Measurements from ENCODE around the gene ANXA11. TPM values are rescaled to one million over a fixed set of nuclear protein-coding genes. Genes with fewer than 3 reads are reported as not detected.
"Not testable (repeated sequence)": the region's sequence is repeated elsewhere in the genome, so short reads cannot be mapped to it uniquely, and the experiment has no call there.

Gene ANXA11
- 35.8 and 41.9 TPM in 2 replicates for total RNA-seq

DNA sequence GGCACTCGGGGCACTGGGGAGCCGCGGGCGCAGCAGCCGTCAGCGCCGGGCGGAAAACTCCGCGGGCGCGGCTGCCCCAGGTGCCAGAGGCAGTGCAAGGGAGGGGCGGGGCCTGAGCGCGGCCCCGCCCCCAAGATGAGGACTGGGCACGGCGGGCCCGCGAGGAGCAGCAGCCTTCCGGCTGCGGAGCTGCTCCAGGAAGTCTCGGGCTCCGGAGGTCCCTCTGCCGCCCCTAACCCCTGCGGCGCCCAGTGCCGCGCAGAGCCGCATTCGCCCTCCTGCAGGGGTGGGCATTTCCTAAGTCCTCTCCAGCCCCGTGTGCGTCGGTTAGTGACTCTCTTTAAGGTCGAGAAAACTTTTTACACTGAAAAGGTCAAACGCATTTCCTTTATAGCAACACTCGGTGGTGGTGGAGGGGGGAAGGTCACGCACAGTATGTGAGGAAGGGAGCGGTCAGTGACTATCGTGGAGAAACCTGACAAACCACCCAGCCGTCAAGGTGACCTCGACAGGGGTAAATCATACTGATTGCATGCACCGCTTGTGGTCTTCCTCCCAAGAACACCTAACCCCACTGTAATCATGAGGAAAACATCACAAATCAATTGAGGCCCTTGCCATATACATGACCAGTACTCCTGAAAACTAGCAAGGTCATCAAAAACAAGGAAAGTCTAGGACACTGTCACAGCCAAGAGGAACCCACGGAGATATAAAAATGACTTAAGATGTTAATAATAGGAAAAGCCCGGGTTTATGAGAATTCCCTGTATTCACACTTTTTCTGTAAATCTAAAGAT, at the start of gene ANXA11:
Gene ANXA11, minus strand, starts transcription at position 61 of the 800 bp plus-strand sequence. CDS start 32,676 bp downstream, outside the sequence.
- no peak for DNase-seq (ENCODE audit: low read depth, low spot score)

GRCh38 chr10:80254726-80255125, 49.4 kb upstream of the ANXA11 start:
- not testable (repeated sequence) for DNase-seq (ENCODE audit: low read depth, low spot score)

- not testable (repeated sequence) for DNase-seq (ENCODE audit: low read depth, low spot score)
Measured at GRCh38 chr10:80253963-80254271, 48.6 kb upstream of the ANXA11 start.

DNA sequence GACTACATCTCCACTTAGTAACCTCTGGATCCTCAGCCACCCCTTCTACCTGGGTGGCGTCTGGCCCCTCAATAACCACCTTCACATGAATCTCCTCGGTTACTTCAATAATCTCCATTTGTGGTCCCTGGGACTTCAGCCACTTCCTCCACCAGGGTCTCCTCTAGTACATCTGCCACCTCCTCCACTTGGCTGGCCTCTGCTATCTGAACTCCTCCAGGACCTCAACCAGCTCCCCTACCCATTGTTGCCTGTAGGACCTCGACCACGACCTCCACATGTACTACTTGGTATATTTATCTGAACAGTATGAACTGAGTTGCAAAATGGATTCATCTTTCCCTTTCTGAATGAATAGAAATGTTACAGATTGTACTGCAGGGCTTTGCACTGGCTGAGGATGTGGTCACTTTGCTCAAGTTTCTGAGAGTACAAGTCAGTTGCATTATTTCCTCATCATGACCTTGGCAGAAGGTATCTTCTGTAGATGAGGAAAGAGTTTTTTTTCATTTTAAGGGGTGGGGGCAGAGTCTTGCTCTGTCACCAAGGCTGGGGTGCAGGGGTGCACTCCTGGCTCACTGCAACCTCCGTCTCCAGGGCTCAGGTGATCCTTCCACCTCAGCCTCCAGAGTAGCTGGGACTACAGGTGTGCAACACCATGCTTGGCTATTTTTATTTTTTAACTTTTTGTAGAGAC, 48.1 kb upstream of the ANXA11 start:
- no peak for DNase-seq (ENCODE audit: low read depth, low spot score)

GRCh38 chr10:80252296-80252887, 47.1 kb upstream of the ANXA11 start:
- DNase-seq (ENCODE audit: low read depth, low spot score): no peak

DNA sequence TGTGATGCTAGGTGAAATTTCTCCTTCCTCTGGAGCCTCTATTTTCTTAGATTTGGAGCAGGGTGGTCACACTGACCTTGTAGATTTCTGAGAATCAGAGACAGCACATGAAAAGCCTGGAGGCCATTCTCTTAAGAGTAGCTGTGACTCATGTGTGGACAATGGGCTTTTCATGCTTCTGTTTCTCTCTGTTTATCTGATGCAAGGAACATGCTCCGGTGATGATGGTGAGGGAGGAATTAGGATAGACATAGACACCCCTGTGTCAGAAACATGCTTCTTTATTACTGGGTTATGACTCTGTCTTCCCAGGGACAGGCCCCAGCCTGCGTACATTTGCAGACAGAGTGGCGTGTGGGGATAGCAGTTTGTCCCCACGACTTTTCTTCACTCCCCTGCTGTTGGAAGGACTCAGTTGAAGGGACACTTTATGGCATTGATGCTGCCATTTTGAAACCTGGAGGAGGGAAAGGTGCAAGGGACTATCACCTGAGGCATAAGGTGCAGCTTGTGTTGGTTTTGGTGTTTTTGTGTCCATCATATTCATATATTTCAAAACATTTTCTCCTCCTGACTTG, 46.5 kb upstream of the ANXA11 start:
- not testable (repeated sequence) for DNase-seq (ENCODE audit: low read depth, low spot score)

DNA sequence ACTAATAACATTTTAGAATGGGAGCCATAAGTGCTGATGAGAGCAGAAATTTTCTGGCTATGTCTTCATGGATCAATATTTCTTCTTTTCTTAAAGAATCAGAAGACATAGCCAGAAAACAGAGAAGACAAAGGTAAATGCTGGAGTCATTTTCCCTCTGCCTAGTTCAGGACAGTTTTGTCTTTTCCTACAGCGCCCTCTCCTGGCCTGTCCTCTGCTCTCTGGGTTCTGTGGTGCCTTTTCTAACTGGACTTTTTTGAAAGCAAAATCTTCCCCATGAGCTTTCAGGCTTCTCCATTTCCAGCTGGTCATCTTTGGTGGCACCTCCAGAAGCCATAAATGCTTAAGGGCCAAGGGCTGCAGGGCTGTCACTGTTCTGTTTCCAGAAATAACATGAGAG, 45.1 kb upstream of the ANXA11 start:
- not testable (repeated sequence) for DNase-seq (ENCODE audit: low read depth, low spot score)

- DNase-seq (ENCODE audit: low read depth, low spot score): not testable (repeated sequence)
Measured at GRCh38 chr10:80249906-80250305, 44.6 kb upstream of the ANXA11 start.

DNA sequence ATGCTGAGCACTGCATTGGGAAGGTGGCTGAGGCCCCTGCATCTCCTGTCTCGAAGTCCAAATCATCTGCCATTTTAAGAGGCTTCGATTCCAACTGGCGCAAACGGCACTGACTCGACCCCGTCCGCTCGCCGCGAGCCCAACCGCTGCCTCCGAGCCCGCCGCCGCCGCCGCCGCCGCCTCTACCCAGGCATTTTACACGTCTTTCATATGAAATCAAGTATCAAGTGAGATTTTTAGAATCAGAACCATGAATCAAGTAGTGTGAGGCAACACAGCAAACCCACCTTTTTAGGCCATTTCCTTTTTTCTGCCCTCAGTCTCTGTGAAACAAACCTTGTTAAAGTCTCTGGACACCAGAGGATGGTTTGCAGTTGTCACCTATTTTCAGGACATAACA, 42.3 kb upstream of the ANXA11 start:
- not testable (repeated sequence) for DNase-seq (ENCODE audit: low read depth, low spot score)

- DNase-seq (ENCODE audit: low read depth, low spot score): not testable (repeated sequence)
Measured at GRCh38 chr10:80244371-80244770, 39.0 kb upstream of the ANXA11 start.

GRCh38 chr10:80242341-80242740, 37.0 kb upstream of the ANXA11 start:
- not testable (repeated sequence) for DNase-seq (ENCODE audit: low read depth, low spot score)

DNA sequence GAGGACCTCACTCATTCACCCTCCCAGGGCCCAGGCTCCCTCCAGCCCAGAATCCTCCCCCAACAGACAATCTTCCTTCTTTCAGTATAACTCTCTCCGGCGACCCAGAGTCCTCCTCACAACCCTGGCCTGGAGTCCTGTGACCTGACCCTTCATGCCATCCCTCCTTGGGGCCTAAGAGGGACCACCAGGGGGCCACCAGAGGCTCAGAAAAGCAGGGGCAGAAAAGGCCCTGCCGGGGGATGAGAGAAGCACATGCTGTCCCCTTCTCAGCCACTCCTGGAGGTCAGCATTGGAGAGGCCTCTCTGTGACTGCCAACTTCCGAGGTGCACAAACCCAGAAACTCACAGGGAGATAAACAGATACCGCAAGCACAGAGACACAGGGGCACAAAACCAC, 31.1 kb upstream of the ANXA11 start:
- not testable (repeated sequence) for DNase-seq (ENCODE audit: low read depth, low spot score)

GRCh38 chr10:80234331-80235235, 29.2 kb upstream of the ANXA11 start:
- DNase-seq (ENCODE audit: low read depth, low spot score): not testable (repeated sequence)

DNA sequence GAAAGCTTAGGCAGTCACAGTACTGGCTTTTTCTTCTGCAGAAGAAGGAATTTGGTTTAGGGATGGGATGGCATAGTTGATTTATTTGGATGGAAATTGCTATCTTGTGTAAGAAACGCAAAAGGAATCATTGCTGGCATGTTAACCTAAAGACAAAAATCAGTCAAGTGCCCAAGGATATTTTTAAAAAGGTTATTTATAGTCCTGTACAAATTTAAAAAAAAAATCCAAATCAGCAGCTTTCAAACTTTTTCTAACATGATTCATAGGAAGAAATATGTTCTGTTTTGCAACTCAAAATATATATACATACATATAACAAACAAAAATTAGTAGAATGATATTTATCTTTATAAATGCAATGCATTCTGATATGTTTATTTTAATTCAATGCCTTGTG, 28.5 kb upstream of the ANXA11 start:
- not testable (repeated sequence) for DNase-seq (ENCODE audit: low read depth, low spot score)

- not testable (repeated sequence) for DNase-seq (ENCODE audit: low read depth, low spot score)
Measured at GRCh38 chr10:80226723-80227122, 21.4 kb upstream of the ANXA11 start.

GRCh38 chr10:80223031-80223419, 17.7 kb upstream of the ANXA11 start:
- DNase-seq (ENCODE audit: low read depth, low spot score): not testable (repeated sequence)

- DNase-seq (ENCODE audit: low read depth, low spot score): not testable (repeated sequence)
Measured at GRCh38 chr10:80218878-80219277, 13.5 kb upstream of the ANXA11 start.

- not testable (repeated sequence) for DNase-seq (ENCODE audit: low read depth, low spot score)
Measured at GRCh38 chr10:80214368-80214982, 9.1 kb upstream of the ANXA11 start.

GRCh38 chr10:80212535-80213115, 7.3 kb upstream of the ANXA11 start:
- not testable (repeated sequence) for DNase-seq (ENCODE audit: low read depth, low spot score)

GRCh38 chr10:80211786-80212185, 6.4 kb upstream of the ANXA11 start:
- DNase-seq (ENCODE audit: low read depth, low spot score): no peak
